MM.1S (cell line): ENCODE data around the gene STAG1.
"Not testable (repeated sequence)": the region's sequence is repeated elsewhere in the genome, so short reads cannot be mapped to it uniquely, and the experiment has no call there.

Experiments used
- DNase-seq: peaks from one replicate; pipeline ENCODE4 v3.0.0-alpha.2; 2015
- H2AFZ ChIP-seq: fragments of 300-600 bp; sonication (generic); 2 replicates; pipeline ENCODE4 v1.6.0; 2016; ENCODE audit warnings: antibody characterized with exemption, low read length
- H3F3A ChIP-seq: fragments of 300-600 bp; sonication (generic); 2 replicates; pipeline ENCODE4 v1.6.1; 2016; ENCODE audit warnings: mild to moderate bottlenecking, antibody characterized with exemption, low read length, moderate library complexity, mixed read lengths; ENCODE audit not compliant: insufficient read depth
- H3K27ac ChIP-seq: fragments of 300-600 bp; sonication (generic); 2 replicates; pipeline ENCODE4 v1.5.1; 2016; ENCODE audit warnings: mild to moderate bottlenecking, low read length
- H3K27me3 ChIP-seq: fragments of 300-600 bp; sonication (generic); replicated peaks from 2 replicates; pipeline ENCODE4 v1.6.0; 2016; ENCODE audit warnings: low read length; ENCODE audit not compliant: insufficient read depth
- H3K36me3 ChIP-seq: fragments of 300-600 bp; sonication (generic); replicated peaks from 2 replicates; pipeline ENCODE4 v1.6.1; 2016; ENCODE audit warnings: mild to moderate bottlenecking, low read length, mixed read lengths; ENCODE audit not compliant: insufficient read depth
- H3K4me1 ChIP-seq: fragments of 300-600 bp; sonication (generic); 2 replicates; pipeline ENCODE4 v1.6.1; 2016; ENCODE audit warnings: low read length, mixed read lengths
- H3K4me2 ChIP-seq: fragments of 300-600 bp; sonication (generic); 2 replicates; pipeline ENCODE4 v1.6.0; 2016; ENCODE audit warnings: low read depth, low read length
- H3K4me3 ChIP-seq: fragments of 300-600 bp; sonication (generic); 2 replicates; pipeline ENCODE4 v1.5.1; 2016; ENCODE audit warnings: low read length, mixed read lengths
- H3K79me2 ChIP-seq: fragments of 300-600 bp; sonication (generic); 2 replicates; pipeline ENCODE4 v1.6.1; 2016; ENCODE audit warnings: mixed run types, low read length, mixed read lengths
- H3K9ac ChIP-seq: fragments of 300-600 bp; sonication (generic); 2 replicates; pipeline ENCODE4 v1.6.1; 2016; ENCODE audit warnings: low read length, mixed read lengths
- H3K9me2 ChIP-seq: fragments of 300-600 bp; sonication (generic); replicated peaks from 2 replicates; pipeline ENCODE4 v1.6.1; 2016; ENCODE audit warnings: mild to moderate bottlenecking, low read length, mixed read lengths; ENCODE audit not compliant: insufficient read depth
- H3K9me3 ChIP-seq: fragments of 300-600 bp; sonication (generic); replicated peaks from 2 replicates; pipeline ENCODE4 v1.6.1; 2016; ENCODE audit warnings: mild to moderate bottlenecking, low read length, mixed read lengths; ENCODE audit not compliant: insufficient read depth
- H4K20me1 ChIP-seq: fragments of 300-600 bp; sonication (generic); 2 replicates; pipeline ENCODE4 v1.6.1; 2016; ENCODE audit warnings: mild to moderate bottlenecking, low read length, moderate library complexity, mixed read lengths; ENCODE audit not compliant: insufficient read depth
- EZH2 ChIP-seq: fragments of 300-600 bp; sonication (generic); optimal IDR thresholded peaks from 2 replicates; pipeline ENCODE3; 2017; ENCODE audit warnings: low read depth, mild to moderate bottlenecking, antibody characterized with exemption, low read length, mixed read lengths
- EZH2phosphoT487 ChIP-seq: fragments of 300-600 bp; sonication (generic); IDR thresholded peaks from 2 replicates; pipeline ENCODE4 v1.6.1; 2018; ENCODE audit warnings: antibody characterized with exemption, low read length
- TF ChIP-seq, protein P1 (sequence below): fragments of 300-600 bp; sonication (generic); IDR thresholded peaks from 2 replicates; pipeline ENCODE4 v1.5.1; 2016; ENCODE audit warnings: antibody characterized with exemption, low read length, mixed read lengths

STAG1 gene

DNA sequence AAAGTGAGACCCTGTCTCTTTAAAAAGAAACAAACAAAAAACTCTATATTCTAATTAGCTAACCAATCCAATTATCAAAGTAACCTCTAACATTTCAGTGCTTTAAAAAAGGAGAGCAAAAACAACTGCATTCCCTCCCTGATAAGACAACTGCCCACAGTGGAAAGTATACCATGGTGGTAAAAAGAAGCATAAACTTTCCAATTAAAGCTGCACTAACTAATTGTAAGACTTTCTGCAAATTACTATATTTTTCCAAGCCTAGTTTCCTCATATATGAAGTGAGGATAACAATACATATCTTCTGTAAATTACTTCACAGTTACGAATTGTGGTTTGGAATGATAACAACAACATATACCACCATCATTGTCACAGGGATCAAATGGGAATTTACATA, 35.5 kb downstream of the STAG1 start:
- Histone ChIP-seq H3F3A (no peaks in the 10 kb centered on the region), H3K27me3 (no peaks in the 10 kb centered on the region), H3K79me2 (peaks cover 93% of the 10 kb centered on the region), H3K9me2 (no peaks in the 10 kb centered on the region), H4K20me1 (peaks cover 9% of the 10 kb centered on the region; the same call in 1 of the 2 replicates), H3K4me2 (no peak overlapping the region), H3K36me3 (no peaks in the 10 kb centered on the region), H3K4me1 (no peaks in the 10 kb centered on the region), H3K9me3 (no peaks in the 10 kb centered on the region), H3K27ac (no peak overlapping the region), H3K9ac (no peak overlapping the region), H2AFZ (no peak overlapping the region), H3K4me3 (no peak overlapping the region)
- TF ChIP-seq EZH2phosphoT487: no peak
- TF ChIP-seq EZH2: no peak
- TF ChIP-seq, protein P1, sequence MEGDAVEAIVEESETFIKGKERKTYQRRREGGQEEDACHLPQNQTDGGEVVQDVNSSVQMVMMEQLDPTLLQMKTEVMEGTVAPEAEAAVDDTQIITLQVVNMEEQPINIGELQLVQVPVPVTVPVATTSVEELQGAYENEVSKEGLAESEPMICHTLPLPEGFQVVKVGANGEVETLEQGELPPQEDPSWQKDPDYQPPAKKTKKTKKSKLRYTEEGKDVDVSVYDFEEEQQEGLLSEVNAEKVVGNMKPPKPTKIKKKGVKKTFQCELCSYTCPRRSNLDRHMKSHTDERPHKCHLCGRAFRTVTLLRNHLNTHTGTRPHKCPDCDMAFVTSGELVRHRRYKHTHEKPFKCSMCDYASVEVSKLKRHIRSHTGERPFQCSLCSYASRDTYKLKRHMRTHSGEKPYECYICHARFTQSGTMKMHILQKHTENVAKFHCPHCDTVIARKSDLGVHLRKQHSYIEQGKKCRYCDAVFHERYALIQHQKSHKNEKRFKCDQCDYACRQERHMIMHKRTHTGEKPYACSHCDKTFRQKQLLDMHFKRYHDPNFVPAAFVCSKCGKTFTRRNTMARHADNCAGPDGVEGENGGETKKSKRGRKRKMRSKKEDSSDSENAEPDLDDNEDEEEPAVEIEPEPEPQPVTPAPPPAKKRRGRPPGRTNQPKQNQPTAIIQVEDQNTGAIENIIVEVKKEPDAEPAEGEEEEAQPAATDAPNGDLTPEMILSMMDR: no peak
- DNase-seq: no peak

DNA sequence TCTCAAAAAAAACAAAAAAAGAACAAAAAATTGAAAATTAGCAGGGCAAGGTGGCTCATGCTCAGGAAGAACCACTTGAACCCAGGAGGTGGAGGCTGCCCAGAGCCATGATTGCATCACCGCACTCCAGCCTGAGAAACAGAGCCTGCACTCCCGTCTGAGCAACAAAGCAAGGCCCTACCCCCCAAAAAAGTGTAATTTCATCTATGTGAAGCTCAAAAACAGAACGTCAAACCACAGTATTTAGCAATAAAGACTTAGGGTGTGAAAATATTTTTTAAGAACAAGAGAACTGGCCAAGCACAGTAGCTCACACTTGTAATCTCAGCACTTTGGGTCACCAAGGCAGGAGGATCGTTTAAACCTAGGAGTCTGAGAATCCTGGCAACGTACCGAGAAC, 38.2 kb downstream of the STAG1 start:
- H4K20me1 ChIP-seq: peaks cover 5% of the 10 kb centered on the region; the same call in 1 of the 2 replicates
- no peaks in the 10 kb centered on the region for H3K36me3 ChIP-seq
- DNase-seq: no peak
- no peaks in the 10 kb centered on the region for H3K9me2 ChIP-seq
- no peaks in the 10 kb centered on the region for H3K27me3 ChIP-seq
- no peaks in the 10 kb centered on the region for H3F3A ChIP-seq
- no peak for TF ChIP-seq EZH2phosphoT487
- no peak for TF ChIP-seq EZH2
- TF ChIP-seq, protein P1: no peak
- H3K9ac ChIP-seq: no peak overlapping the region
- H3K79me2 ChIP-seq: peaks cover 94% of the 10 kb centered on the region
- H3K4me3 ChIP-seq: no peak overlapping the region
- H3K9me3 ChIP-seq: no peaks in the 10 kb centered on the region
- H2AFZ ChIP-seq: no peak overlapping the region
- no peak overlapping the region for H3K4me2 ChIP-seq
- no peak overlapping the region for H3K27ac ChIP-seq
- H3K4me1 ChIP-seq: no peaks in the 10 kb centered on the region

DNA sequence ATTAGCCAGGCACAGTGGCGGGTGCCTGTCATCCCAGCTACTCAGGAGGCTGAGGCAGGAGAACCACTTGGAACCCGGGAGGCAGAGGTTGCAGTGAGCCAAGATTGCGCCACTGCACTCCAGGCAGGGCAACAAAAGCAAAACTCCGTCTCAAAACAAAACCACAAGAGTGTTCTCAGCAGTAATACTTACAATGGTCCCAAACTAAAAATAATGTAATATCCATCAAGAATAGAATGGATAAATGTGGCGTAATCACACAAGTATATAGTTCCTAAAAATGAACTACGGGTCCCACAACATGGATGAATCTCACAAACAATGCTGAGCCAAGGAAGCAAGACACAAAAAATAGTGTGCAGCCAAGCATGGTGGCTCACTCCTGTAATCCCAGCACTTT, 39.2 kb downstream of the STAG1 start:
- DNase-seq: no peak
- TF ChIP-seq EZH2 (no peak), EZH2phosphoT487 (no peak)
- no peak overlapping the region for H3K4me2 ChIP-seq

DNA sequence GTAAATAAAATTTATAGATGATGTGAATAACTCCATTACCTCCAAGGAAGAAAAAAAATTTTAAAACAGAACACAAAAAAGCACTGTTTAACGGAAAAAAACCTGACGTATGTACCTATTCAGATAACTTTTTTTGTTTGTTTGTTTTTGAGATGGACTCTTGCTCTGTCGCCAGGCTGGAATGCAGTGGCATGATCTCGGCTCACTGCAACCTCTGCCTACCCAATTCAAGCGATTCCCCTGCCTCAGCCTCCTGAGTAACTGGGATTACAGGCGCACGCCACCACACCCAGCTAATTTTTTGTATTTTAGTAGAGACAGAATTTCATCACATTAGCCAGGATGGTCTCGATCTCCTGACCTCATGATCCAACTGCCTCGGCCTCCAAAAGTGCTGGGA, 40.3 kb downstream of the STAG1 start:
- not testable (repeated sequence) for H3K9me2 ChIP-seq, DNase-seq, H3K36me3 ChIP-seq, H3F3A ChIP-seq, H3K27ac ChIP-seq, H3K9ac ChIP-seq, H3K4me3 ChIP-seq, H3K27me3 ChIP-seq, H3K9me3 ChIP-seq, H3K4me1 ChIP-seq, H4K20me1 ChIP-seq, H2AFZ ChIP-seq, H3K4me2 ChIP-seq
- peaks cover 94% of the 10 kb centered on the region for H3K79me2 ChIP-seq

More for the DNA sequence above, 39.2 kb downstream of the STAG1 start:
- Histone ChIP-seq H3K9me3 (no peaks in the 10 kb centered on the region), H3K36me3 (no peaks in the 10 kb centered on the region), H3K27me3 (no peaks in the 10 kb centered on the region), H3F3A (no peaks in the 10 kb centered on the region), H4K20me1 (peaks cover 5% of the 10 kb centered on the region; the same call in 1 of the 2 replicates), H3K4me3 (no peak overlapping the region), H2AFZ (no peak overlapping the region), H3K9ac (no peak overlapping the region), H3K27ac (no peak overlapping the region), H3K79me2 (peaks cover 94% of the 10 kb centered on the region), H3K9me2 (no peaks in the 10 kb centered on the region), H3K4me1 (no peaks in the 10 kb centered on the region)
